GM18505 (cell line): ENCODE results near the gene THADA.
A peak's percentile ranks its signal among the peaks of the same experiment; 100 is the strongest.

ENCODE experiments used
- ATAC-seq: cut with Tn5 transposase; IDR thresholded peaks from one replicate; pipeline ENCODE4 v1.9.1; 2021; ENCODE audit not compliant: unreplicated experiment
- POLR2A ChIP-seq: IDR thresholded peaks from 4 replicates; pipeline ENCODE4 v1.6.1; 2011; ENCODE audit warnings: borderline replicate concordance; ENCODE audit not compliant: insufficient read depth, insufficient read length; ENCODE audit errors: extremely low read depth

THADA gene

DNA sequence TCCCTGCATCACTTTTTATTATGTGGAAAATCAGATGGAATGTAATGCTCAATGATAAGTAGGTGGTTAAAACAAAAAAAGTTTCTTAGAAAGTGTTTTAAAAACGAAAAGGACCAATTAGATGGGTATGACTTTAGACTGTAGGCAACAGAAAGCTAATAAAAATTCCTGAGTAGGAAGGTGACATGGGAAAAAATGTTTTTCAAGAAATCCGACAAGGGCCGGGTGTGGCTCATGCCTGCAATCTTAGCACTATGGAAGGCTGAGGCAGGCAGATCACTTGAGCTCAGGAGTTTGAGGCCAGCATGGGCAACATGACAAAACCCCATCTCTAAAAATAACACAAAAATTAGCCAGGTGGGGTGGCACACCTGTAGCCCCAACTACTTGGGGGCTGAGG lies 126.1 kb downstream of the THADA start:
- no peak for ATAC-seq
- no peak for TF ChIP-seq POLR2A

DNA sequence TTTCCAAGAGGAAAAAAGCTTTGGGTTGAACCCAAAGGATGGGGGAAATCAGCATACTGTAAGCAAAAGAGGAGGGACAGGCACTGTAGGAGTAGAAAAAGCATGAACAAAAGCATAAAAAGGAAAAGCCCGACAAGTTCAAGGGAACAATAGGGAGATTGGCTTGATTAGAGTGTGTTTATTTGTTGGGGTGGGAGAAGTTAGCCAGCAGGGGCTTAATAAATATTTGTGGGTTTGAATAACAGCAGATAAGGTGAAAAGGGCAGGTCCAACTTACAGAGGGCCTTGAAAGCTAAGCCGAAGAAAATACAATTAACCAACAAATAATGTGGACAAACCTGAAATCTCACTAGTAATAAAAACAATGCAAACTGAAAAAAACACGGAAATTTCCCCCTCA lies 126.7 kb downstream of the THADA start:
- ATAC-seq = no peak
- no peak for TF ChIP-seq POLR2A

DNA sequence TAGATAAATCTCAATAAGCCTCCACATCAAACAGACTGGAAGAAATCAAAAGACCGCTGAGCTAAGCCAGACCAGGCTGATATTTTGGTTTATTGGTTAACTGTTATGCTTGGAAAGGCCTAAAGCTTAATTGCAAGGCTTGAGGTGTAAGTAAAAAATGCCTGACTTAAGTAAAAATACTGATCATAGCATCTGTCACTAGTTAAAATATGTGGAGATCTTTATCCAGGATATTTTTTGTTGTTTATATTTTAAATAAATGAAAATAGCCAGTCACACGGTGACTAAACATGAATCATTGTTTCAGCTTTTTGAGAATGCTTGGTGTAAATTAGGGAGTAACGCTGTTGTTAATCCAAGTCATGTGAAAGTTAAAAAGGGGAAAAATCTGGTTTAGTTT lies 127.9 kb downstream of the THADA start:
- ATAC-seq = no peak
- no peak for TF ChIP-seq POLR2A

DNA sequence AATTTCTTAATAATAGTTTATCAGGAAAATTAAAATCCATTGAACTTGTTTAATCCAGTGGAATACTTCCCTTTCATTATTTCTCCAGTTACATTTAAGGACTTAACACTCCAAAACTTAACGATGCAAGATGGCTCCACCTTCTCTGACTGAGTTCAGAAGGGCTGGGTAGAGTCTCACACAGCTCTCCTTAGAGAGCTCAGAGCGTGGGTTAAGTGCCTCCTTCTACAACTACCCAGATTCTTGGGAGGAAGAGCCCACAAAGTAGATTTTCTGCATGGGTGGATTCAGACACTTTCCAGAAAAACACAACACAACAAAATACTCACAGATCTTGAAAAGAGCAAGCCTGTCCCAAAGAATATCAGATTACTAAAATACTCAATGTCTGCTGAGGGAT lies 130.6 kb downstream of the THADA start:
- no peak for TF ChIP-seq POLR2A
- ATAC-seq = no peak

DNA sequence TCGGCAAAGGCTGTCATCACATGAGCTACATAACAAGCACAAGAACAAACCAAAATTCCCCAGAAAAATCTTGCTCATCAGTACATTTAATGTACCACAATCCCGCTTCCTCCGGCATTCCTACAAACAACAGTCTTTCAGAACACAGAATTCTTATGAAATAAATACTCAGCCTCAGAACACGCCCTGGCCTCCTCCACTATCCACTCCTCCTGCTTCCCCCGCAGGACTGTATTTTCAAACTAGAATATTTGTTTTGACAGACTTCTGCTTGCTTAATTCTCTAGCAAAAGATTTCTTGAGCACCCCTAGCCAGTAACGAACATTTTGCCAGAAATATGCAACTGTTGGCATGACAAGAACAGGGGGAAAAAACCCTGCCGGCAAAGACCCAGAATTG lies 131.2 kb downstream of the THADA start:
- TF ChIP-seq POLR2A = no peak
- ATAC-seq = no peak

DNA sequence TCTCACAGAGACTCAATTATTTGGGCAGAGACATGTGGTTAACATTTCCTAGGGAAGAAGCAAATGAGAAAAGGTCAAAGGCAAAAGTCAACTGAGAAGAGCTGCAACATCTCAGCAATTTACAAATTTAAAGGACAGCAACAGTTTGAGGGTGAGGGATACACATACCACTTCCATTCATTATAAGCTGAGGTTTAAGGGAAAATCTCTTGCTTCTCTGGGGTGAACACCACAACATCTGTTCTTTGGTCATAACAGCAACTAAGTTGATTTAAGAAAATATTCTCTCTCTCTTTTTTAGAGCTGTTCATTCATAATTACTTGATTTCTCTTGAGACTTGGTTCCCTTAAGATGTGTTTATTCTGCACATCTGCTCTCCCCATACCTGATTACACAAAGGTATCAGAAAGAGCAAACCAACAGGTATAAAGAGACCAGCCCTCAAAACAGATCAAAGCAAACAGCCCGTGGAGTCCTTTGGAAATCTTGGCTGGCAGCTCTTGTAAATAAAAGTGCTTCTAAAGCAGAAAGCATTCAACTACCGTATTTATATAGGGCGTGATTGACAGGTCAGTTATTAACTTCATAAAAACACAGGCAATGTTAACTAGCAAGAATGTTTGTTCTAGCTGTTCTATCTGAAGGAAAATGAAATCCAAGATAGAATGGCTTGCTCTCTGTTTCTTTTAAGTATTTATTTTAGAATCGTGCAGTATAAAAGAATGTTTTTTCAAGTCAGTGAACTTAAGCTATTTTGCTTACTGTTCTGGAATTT lies 132.8 kb downstream of the THADA start:
- TF ChIP-seq POLR2A = no peak
- no peak for ATAC-seq

DNA sequence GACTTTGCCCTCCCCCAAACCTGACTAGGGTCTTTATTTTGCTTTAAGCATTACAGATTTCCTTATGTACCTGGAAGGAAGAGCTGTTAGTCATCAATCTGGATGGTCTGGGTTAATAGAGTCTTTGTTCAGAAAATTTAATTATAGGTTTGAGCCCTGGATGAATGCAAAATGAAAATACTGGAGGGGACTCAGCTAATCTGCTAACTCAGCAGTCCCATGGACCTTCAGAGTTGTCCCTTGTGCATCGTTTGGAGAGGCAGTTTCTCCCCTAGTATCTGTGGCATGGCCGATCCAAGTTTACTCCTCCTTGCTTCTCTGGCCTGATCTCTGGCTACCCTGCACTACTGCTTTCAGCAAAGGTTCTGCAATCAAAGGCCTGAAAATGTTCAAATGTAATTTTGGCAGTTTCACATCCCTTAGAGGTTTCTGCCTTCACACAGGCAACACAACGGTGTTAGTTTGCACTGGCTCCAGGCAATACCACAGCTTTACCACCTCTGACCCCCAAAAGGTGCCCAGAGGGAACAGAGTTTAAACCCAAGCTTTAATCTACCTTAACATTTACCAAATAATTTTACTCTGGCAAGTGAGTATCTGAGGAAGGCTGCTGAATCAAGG lies 134.3 kb downstream of the THADA start:
- peak; percentile 80 for ATAC-seq
- TF ChIP-seq POLR2A = peak; percentile 20

DNA sequence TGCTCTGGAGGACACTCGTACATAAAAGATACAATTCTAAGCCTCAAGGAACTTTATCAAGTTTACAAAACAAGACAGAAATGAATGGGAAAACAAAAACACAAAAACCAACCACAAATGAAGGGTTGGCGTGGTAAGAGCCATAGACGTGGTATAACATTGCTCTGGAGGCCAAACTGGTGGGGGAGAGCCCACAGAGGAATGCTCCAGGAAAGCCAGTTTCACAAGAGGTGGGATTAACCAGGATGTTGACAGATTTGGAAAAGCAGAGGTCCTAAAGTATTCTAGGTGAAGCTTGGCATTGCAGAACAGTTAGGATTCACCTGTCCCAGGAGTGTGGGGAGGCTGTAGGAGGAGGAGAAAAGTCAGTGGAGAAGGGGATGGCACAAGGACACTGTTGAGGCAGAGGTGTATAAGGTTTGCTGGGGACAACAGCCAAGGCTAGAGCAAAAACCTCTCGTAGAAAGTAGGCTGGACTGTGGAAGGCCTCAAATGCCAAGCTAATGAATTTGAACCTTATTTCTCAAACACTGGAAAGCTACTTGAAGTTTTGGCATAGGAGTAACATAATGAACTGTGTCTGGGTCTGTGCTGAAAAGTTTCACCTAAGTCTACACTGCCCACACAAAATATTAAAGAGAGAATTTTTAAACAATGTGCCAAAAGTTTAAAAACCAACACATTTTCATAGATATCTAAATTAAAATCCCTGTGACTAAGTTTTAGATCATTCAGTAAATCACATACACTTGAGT lies 135.1 kb downstream of the THADA start:
- TF ChIP-seq POLR2A = no peak
- no peak for ATAC-seq

DNA sequence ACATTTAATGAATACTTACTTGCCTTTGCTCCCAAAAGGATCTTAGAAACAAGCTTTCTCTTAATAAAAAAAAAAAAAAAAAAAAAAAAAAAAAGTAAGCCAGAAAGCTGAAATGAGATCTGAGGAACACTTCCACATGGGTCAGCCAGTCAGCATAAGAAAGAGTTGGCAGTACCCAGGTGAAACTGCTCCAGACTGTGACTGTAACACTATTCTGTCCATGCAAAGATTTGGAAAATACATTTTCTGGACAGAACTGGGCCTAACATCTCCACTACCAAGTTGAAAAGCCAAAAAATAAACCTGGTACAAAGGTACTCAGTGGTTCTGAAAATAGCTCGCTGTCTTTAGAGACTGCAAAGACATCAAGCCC lies 135.7 kb downstream of the THADA start:
- no peak for ATAC-seq
- TF ChIP-seq POLR2A = no peak

DNA sequence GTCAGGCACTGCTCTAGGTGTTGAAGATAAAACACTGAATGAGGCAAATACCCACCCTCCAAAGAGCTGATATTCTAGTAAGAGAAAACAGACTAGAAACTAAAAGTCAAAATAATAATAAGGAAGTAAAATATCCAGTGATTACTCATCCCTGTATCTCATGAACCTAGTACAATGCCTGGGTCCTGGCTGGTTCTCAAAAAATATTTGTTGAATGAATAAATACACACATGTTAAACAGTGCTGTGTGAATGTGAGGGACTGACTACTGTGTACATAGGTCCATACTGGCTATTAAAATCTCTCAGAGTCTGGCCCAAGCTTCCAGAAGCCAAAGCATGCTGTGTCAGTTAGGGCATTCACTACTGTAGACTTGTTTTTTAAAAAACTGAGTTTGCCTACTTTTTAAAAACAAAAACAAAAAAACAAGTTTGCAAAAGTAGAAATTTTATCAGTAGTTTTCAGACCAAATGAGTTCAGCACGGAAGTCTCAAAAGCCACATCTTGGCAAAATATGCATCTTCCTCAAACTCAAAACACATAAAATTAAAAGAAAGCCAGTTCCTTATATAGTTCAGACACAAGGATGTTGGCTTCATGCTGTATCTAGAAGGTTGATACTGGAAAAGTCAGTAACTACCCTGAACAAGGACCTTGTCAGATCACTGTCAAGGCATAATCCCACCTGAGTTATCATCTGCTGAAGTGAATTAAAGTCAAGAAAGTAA lies 136.2 kb downstream of the THADA start:
- TF ChIP-seq POLR2A = no peak
- ATAC-seq = no peak

DNA sequence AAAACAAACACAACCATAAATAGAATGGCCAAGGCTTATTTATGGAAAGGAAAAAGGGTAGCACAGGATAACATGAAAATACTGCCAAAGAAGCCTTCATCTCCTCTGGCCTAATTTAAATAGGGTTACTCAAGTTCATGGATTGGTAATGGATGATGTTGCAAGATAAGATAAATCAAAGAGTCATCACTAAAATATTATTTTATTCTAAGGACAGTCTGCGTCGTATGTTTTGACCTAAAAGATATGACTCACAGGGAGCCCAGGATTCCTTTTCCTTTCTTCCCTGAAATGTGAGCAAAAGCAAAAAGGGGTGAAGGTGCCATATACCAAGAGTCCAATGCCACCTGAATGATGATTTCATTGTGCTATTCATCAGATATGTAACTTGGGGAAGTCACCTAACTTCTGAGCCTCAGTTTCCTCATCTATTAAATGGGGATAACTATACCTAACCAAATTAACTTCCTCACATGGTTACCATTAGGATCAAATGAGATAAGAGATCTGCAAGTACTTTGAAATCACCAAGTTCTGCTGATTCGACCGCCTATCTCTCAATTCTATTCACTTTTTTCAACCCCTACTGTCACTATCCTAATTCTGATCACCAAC lies 137.7 kb downstream of the THADA start:
- no peak for ATAC-seq

DNA sequence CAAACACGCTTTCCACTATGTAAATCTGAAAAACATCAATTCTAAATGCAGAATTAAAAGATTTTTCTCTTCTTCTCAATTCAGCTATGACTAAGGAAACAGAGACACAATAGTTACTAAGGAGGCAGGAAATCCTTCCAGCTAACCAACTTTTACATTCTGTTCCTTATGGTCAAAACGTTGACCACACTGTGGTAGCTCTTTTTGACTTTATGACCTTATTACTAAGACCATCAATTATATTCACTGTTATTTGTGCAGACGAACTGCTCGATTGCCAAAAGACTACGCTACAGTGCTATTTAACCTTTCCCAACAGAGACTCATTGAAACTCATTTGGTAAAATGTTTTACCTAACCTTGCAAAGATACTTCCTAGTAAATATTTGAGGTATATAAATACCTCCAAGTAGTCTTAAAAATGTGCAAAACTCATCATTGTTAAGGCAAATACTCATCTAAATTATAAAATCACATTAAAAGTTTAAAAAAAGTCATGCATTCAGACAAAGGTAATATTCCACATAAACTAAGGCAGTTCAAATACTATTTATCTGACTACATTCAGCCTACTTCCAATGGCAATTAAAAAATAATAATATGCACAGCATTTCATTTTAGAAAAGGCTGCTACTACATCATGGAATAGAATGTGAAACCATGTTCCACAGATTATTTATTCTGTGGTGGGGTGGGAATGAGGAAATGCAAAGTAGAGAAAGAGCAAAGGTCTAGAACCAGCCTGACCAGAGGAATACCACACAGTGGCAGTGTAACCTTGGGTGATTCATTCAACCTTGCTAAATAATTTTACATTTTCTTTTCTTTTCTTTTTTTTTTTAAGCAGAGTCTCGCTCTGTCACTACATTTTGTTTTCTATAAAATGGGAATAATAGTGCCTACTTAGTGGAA lies 139.9 kb downstream of the THADA start:
- no peak for ATAC-seq
- TF ChIP-seq POLR2A = no peak

More for the DNA sequence above, 137.7 kb downstream of the THADA start:
- TF ChIP-seq POLR2A = no peak
